ENCODE measurements around the gene WDR77. TPM values are rescaled to one million over a fixed set of nuclear protein-coding genes. Genes with fewer than 3 reads are reported as not detected.
A peak's percentile ranks its signal among the peaks of the same experiment; 100 is the strongest.

WDR77 gene
- total and polyA plus RNA-seq, 2 of the 13 experiments (the other 11 are each of a cell fraction or from before 2014, with no cell fraction given) = 90.6 to 108 TPM

DNA sequence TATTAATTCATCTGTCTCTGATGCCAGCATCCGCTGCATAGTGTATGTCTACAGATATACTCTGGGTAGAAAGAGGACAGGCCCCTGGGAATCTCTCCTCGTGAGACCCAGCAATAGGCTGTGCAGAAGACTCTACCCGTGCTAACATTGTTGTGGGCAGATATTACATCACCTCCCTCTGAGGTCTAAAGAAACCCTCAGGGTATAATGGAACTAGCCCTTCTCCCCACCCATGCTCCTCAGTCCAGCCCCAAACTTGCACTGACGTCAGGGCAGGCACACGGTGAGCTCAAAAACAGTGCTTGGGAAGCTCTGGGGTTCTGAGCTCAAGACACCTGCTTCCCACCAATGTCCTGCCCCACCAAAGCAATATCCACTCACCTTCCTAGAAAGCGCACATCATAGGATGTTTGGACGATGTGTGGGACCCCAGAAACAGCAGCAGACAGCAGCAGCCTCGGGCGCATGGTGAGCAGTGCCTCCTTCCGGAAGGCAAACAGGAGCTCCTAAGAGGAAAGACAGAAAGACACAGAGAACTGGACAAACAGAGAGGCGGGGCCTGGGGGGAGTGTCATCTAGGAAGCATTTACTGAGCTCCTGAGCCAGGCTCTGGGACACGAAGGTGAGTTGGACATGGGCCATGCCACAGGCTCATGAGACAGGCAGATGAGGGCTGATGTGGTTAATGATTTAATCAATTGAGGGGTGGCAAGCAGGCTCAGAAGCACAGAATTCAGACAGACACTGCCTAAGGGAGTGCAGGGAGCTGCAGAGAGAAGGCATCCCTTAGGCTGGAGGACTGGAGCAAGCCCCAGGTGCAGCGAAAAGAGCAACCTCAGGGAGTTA is 26.3 kb downstream of the WDR77 start (continued):
- TF ChIP-seq, protein P1, sequence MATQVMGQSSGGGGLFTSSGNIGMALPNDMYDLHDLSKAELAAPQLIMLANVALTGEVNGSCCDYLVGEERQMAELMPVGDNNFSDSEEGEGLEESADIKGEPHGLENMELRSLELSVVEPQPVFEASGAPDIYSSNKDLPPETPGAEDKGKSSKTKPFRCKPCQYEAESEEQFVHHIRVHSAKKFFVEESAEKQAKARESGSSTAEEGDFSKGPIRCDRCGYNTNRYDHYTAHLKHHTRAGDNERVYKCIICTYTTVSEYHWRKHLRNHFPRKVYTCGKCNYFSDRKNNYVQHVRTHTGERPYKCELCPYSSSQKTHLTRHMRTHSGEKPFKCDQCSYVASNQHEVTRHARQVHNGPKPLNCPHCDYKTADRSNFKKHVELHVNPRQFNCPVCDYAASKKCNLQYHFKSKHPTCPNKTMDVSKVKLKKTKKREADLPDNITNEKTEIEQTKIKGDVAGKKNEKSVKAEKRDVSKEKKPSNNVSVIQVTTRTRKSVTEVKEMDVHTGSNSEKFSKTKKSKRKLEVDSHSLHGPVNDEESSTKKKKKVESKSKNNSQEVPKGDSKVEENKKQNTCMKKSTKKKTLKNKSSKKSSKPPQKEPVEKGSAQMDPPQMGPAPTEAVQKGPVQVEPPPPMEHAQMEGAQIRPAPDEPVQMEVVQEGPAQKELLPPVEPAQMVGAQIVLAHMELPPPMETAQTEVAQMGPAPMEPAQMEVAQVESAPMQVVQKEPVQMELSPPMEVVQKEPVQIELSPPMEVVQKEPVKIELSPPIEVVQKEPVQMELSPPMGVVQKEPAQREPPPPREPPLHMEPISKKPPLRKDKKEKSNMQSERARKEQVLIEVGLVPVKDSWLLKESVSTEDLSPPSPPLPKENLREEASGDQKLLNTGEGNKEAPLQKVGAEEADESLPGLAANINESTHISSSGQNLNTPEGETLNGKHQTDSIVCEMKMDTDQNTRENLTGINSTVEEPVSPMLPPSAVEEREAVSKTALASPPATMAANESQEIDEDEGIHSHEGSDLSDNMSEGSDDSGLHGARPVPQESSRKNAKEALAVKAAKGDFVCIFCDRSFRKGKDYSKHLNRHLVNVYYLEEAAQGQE (IDR thresholded peaks at IDR 0.05; ENCODE audit: borderline replicate concordance in 1 of 2, low read depth in 1 of 2, low read length in 2 of 2) = no peak
- TF ChIP-seq MYC (CRISPR knock-in tag; IDR thresholded peaks at IDR 0.05; ENCODE audit: borderline replicate concordance) (peak; percentile 60; the same call in 1 of the 2 replicates), ETV6 (CRISPR knock-in tag; conservative IDR thresholded peaks at IDR 0.05) (no peak), ZNF768 (CRISPR knock-in tag; IDR thresholded peaks at IDR 0.05) (no peak), SKI (IDR thresholded peaks at IDR 0.05; ENCODE audit: partially characterized antibody) (no peak), ZNF12 (CRISPR knock-in tag; IDR thresholded peaks at IDR 0.05) (no peak), ZNF570 (CRISPR knock-in tag; IDR thresholded peaks at IDR 0.05; ENCODE audit: borderline replicate concordance) (no peak), HDAC6 (IDR thresholded peaks at IDR 0.05; ENCODE audit: low read depth, low read length) (no peak), MTA3 (CRISPR knock-in tag; IDR thresholded peaks at IDR 0.05) (no peak), GPN1 (CRISPR knock-in tag; IDR thresholded peaks at IDR 0.05; ENCODE audit: borderline replicate concordance) (no peak)
- TF ChIP-seq, protein P2, sequence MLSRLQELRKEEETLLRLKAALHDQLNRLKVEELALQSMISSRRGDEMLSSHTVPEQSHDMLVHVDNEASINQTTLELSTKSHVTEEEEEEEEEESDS (CRISPR knock-in tag; IDR thresholded peaks at IDR 0.05; ENCODE audit: borderline replicate concordance) = no peak
- TF ChIP-seq, protein P3, sequence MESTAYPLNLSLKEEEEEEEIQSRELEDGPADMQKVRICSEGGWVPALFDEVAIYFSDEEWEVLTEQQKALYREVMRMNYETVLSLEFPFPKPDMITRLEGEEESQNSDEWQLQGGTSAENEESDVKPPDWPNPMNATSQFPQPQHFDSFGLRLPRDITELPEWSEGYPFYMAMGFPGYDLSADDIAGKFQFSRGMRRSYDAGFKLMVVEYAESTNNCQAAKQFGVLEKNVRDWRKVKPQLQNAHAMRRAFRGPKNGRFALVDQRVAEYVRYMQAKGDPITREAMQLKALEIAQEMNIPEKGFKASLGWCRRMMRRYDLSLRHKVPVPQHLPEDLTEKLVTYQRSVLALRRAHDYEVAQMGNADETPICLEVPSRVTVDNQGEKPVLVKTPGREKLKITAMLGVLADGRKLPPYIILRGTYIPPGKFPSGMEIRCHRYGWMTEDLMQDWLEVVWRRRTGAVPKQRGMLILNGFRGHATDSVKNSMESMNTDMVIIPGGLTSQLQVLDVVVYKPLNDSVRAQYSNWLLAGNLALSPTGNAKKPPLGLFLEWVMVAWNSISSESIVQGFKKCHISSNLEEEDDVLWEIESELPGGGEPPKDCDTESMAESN (CRISPR knock-in tag; conservative IDR thresholded peaks at IDR 0.05) = no peak
- TF ChIP-seq, protein P4, sequence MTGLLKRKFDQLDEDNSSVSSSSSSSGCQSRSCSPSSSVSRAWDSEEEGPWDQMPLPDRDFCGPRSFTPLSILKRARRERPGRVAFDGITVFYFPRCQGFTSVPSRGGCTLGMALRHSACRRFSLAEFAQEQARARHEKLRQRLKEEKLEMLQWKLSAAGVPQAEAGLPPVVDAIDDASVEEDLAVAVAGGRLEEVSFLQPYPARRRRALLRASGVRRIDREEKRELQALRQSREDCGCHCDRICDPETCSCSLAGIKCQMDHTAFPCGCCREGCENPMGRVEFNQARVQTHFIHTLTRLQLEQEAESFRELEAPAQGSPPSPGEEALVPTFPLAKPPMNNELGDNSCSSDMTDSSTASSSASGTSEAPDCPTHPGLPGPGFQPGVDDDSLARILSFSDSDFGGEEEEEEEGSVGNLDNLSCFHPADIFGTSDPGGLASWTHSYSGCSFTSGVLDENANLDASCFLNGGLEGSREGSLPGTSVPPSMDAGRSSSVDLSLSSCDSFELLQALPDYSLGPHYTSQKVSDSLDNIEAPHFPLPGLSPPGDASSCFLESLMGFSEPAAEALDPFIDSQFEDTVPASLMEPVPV (CRISPR knock-in tag; IDR thresholded peaks at IDR 0.05) = no peak
- TF ChIP-seq, protein P5, sequence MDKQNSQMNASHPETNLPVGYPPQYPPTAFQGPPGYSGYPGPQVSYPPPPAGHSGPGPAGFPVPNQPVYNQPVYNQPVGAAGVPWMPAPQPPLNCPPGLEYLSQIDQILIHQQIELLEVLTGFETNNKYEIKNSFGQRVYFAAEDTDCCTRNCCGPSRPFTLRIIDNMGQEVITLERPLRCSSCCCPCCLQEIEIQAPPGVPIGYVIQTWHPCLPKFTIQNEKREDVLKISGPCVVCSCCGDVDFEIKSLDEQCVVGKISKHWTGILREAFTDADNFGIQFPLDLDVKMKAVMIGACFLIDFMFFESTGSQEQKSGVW (CRISPR knock-in tag; IDR thresholded peaks at IDR 0.05; ENCODE audit: borderline replicate concordance) = no peak
- TF ChIP-seq, protein P6, sequence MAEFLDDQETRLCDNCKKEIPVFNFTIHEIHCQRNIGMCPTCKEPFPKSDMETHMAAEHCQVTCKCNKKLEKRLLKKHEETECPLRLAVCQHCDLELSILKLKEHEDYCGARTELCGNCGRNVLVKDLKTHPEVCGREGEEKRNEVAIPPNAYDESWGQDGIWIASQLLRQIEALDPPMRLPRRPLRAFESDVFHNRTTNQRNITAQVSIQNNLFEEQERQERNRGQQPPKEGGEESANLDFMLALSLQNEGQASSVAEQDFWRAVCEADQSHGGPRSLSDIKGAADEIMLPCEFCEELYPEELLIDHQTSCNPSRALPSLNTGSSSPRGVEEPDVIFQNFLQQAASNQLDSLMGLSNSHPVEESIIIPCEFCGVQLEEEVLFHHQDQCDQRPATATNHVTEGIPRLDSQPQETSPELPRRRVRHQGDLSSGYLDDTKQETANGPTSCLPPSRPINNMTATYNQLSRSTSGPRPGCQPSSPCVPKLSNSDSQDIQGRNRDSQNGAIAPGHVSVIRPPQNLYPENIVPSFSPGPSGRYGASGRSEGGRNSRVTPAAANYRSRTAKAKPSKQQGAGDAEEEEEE (CRISPR knock-in tag; IDR thresholded peaks at IDR 0.05; ENCODE audit: borderline replicate concordance) = no peak

All from HepG2 (cell line).